SU-DHL-6 (cell line): ENCODE measurements around the gene ATP8A1.
"Not testable (repeated sequence)": the region's sequence is repeated elsewhere in the genome, so short reads cannot be mapped to it uniquely, and the experiment has no call there.

ENCODE experiments used
- H2AFZ ChIP-seq: fragments of 200-600 bp; sonication (generic); 2 replicates; pipeline ENCODE4 v1.6.1; 2014; ENCODE audit warnings: low read depth, mild to moderate bottlenecking, moderate library complexity, mixed read lengths, antibody characterized with exemption, low read length; ENCODE audit not compliant: severe bottlenecking
- H3F3A ChIP-seq: fragments of 200-600 bp; shearing (Covaris generic); 2 replicates; pipeline ENCODE4 v1.6.0; 2016; ENCODE audit warnings: antibody characterized with exemption, mild to moderate bottlenecking; ENCODE audit not compliant: insufficient read depth
- H3K27ac ChIP-seq: fragments of 200-600 bp; sonication (generic); 2 replicates; pipeline ENCODE4 v1.5.1; 2016; ENCODE audit warnings: low read depth, mild to moderate bottlenecking, low read length, moderate library complexity, mixed read lengths
- H3K27me3 ChIP-seq: fragments of 200-600 bp; sonication (generic), shearing (Covaris generic); 2 replicates; pipeline ENCODE4 v1.6.0; 2014; ENCODE audit warnings: mild to moderate bottlenecking, low read length
- H3K36me3 ChIP-seq: fragments of 200-600 bp; sonication (generic); 2 replicates; pipeline ENCODE4 v1.6.1; 2014; ENCODE audit warnings: mild to moderate bottlenecking, low read length, mixed read lengths
- H3K4me2 ChIP-seq: fragments of 300-600, 200-600 bp; shearing (Covaris generic), sonication (generic); 2 replicates; pipeline ENCODE4 v1.6.0; 2014; ENCODE audit warnings: low read length, low read depth, mild to moderate bottlenecking; ENCODE audit not compliant: poor library complexity, severe bottlenecking
- H3K4me3 ChIP-seq: fragments of 200-600 bp; sonication (generic); 2 replicates; pipeline ENCODE4 v1.5.1; 2014; ENCODE audit warnings: antibody characterized with exemption, low read length, mild to moderate bottlenecking, mixed read lengths; ENCODE audit not compliant: insufficient read depth, poor library complexity, severe bottlenecking
- H3K79me2 ChIP-seq: fragments of 200-600 bp; sonication (generic); 2 replicates; pipeline ENCODE4 v1.6.1; 2014; ENCODE audit warnings: mild to moderate bottlenecking, low read length, moderate library complexity; ENCODE audit not compliant: insufficient read depth
- H3K9ac ChIP-seq: fragments of 200-600 bp; sonication (generic); 2 replicates; pipeline ENCODE4 v1.7.0; 2014; ENCODE audit warnings: mild to moderate bottlenecking, low read length
- H3K9me2 ChIP-seq: fragments of 200-600 bp; sonication (generic); replicated peaks from 2 replicates; pipeline ENCODE4 v1.6.1; 2014; ENCODE audit warnings: low read length; ENCODE audit not compliant: insufficient read depth
- H3K9me3 ChIP-seq: fragments of 200-600 bp; sonication (generic); 2 replicates; pipeline ENCODE4 v1.6.1; 2014; ENCODE audit warnings: low read length, mixed read lengths; ENCODE audit not compliant: insufficient read depth
- H4K20me1 ChIP-seq: fragments of 200-600 bp; sonication (generic); 2 replicates; pipeline ENCODE4 v1.6.1; 2014; ENCODE audit warnings: low read depth, mild to moderate bottlenecking, antibody characterized with exemption, low read length, moderate library complexity, mixed read lengths
- EZH2phosphoT487 ChIP-seq: fragments of 200-600 bp; sonication (generic), shearing (Covaris generic); conservative IDR thresholded peaks from 2 replicates; pipeline ENCODE4 v1.6.1; 2018; ENCODE audit warnings: mild to moderate bottlenecking, antibody characterized with exemption, low read length, moderate library complexity, mixed read lengths
- TF ChIP-seq, protein P1 (sequence below): fragments of 200-600 bp; sonication (generic); IDR thresholded peaks from one replicate; pipeline ENCODE4 v1.5.1; 2017; ENCODE audit warnings: antibody characterized with exemption, mild to moderate bottlenecking, low read length, moderate library complexity; ENCODE audit not compliant: insufficient read depth, poor library complexity, severe bottlenecking

The ATP8A1 gene

DNA sequence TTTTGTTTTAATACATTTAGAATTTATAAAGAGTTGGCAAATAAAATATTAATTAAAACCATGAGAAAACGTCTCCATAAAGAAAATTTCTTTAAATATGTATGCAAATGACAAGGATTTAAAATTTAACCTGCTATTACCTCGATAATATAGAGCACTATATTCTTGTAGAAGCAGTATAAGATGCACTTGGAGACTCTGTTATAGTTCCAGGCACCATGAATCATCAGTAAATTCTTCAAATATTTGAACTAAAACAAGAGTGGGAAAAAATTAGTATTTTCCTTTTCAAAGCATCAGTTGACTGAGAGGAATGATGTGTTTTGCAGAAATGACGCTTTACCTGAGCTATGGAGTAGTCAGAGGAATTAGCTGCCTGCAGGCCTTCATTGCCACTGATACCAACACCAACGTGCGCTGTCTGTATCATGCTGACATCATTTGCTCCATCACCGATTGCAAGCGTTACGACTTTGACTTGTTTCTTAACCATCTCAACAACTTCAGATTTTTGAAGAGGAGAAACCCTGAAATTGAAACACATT lies 192.3 kb downstream of the ATP8A1 start:
- Histone ChIP-seq H3K9me3 (no peaks in the 10 kb centered on the region), H3K4me3 (no peak overlapping the region), H3K27me3 (no peaks in the 10 kb centered on the region), H3K27ac (no peak overlapping the region), H3K9me2 (no peaks in the 10 kb centered on the region), H3K36me3 (peaks cover 2% of the 10 kb centered on the region; the same call in 1 of the 2 replicates), H4K20me1 (no peaks in the 10 kb centered on the region), H3K4me2 (no peak overlapping the region), H3K79me2 (no peaks in the 10 kb centered on the region), H2AFZ (no peak overlapping the region), H3K9ac (no peak overlapping the region), H3F3A (no peaks in the 10 kb centered on the region)
- TF ChIP-seq EZH2phosphoT487: no peak
- TF ChIP-seq, protein P1, sequence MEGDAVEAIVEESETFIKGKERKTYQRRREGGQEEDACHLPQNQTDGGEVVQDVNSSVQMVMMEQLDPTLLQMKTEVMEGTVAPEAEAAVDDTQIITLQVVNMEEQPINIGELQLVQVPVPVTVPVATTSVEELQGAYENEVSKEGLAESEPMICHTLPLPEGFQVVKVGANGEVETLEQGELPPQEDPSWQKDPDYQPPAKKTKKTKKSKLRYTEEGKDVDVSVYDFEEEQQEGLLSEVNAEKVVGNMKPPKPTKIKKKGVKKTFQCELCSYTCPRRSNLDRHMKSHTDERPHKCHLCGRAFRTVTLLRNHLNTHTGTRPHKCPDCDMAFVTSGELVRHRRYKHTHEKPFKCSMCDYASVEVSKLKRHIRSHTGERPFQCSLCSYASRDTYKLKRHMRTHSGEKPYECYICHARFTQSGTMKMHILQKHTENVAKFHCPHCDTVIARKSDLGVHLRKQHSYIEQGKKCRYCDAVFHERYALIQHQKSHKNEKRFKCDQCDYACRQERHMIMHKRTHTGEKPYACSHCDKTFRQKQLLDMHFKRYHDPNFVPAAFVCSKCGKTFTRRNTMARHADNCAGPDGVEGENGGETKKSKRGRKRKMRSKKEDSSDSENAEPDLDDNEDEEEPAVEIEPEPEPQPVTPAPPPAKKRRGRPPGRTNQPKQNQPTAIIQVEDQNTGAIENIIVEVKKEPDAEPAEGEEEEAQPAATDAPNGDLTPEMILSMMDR: no peak

DNA sequence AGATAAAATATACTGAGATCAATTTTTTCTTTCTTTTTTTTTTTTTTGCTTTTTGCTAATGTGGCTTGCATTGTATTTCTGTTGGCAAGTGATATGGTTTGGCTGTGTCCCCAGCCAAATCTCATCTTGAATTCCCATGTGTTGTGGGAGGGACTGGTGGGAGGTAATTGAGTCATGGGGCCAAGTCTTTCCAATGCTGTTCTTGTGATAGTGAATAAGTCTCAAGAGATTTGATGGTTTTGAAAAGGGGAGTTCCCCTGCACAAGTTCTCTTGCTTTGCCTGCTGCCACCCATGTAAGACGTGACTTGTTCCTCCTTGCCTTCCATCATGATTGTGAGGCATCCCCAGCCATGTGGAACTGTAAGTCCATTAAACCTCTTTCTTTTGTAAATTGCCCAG lies 195.7 kb downstream of the ATP8A1 start:
- not testable (repeated sequence) for H3K27me3 ChIP-seq, H3K9ac ChIP-seq, H3K9me3 ChIP-seq, H3K27ac ChIP-seq, H2AFZ ChIP-seq, H3K79me2 ChIP-seq, H3K4me2 ChIP-seq, H3K4me3 ChIP-seq, H3K36me3 ChIP-seq, H4K20me1 ChIP-seq, H3K9me2 ChIP-seq, H3F3A ChIP-seq

DNA sequence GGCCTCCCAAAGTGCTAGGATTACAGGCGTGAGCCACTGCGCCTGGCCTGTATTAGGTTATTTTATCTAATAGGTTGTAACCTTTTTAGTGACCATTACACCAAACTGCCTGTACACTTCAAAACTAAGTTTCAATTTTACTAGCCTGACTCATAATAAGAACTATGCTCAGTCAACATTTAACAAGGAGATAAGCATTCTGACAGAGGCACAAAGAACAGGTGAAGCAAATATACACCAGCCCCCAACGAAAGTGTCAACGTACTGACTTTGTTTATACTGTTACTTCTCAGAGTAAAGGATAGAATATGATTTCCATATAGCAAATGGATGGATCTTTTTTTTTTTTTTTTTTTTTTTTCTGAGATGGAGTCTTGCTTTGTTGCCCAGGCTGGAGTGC lies 196.9 kb downstream of the ATP8A1 start:
- Histone ChIP-seq H4K20me1 (no peaks in the 10 kb centered on the region), H3K4me2 (no peak overlapping the region), H2AFZ (no peak overlapping the region), H3F3A (no peaks in the 10 kb centered on the region), H3K9me2 (no peaks in the 10 kb centered on the region), H3K9me3 (no peaks in the 10 kb centered on the region), H3K9ac (no peak overlapping the region), H3K4me3 (no peak overlapping the region), H3K36me3 (peaks cover 2% of the 10 kb centered on the region; the same call in 1 of the 2 replicates), H3K27ac (no peak overlapping the region), H3K27me3 (no peaks in the 10 kb centered on the region), H3K79me2 (no peaks in the 10 kb centered on the region)
- TF ChIP-seq, protein P1: no peak
- no peak for TF ChIP-seq EZH2phosphoT487

DNA sequence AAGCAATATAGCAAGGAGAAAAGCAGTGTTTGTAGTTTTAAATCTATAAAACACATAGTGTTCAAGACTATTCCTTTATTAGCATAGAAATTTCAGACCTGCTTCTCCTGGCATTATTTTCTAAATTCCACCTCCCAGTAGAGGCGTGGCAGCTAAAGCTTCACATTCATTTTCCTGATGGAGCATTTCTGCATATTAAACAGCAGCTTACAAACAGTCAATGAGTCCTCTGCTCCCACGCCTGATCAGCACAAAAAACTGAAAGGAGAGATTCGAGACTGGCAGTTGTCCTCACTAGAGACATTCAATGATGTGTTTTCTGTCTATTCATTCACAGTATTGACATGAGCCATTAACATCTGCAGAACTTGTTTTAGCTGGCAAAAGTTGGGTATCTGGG lies 198.2 kb downstream of the ATP8A1 start:
- H3F3A ChIP-seq: no peaks in the 10 kb centered on the region
- H3K27me3 ChIP-seq: no peaks in the 10 kb centered on the region
- H2AFZ ChIP-seq: no peak overlapping the region
- H3K9ac ChIP-seq: no peak overlapping the region
- TF ChIP-seq, protein P1: no peak
- no peak for TF ChIP-seq EZH2phosphoT487
- H3K36me3 ChIP-seq: no peaks in the 10 kb centered on the region
- H3K4me3 ChIP-seq: no peak overlapping the region
- H3K9me3 ChIP-seq: no peaks in the 10 kb centered on the region
- H3K4me2 ChIP-seq: no peak overlapping the region
- H3K79me2 ChIP-seq: no peaks in the 10 kb centered on the region
- H3K9me2 ChIP-seq: no peaks in the 10 kb centered on the region
- H3K27ac ChIP-seq: no peak overlapping the region
- no peaks in the 10 kb centered on the region for H4K20me1 ChIP-seq
